ENCODE data around the gene UGCG. TPM values are rescaled to one million over a fixed set of nuclear protein-coding genes. Genes with fewer than 3 reads are reported as not detected.
"Not testable (repeated sequence)": the region's sequence is repeated elsewhere in the genome, so short reads cannot be mapped to it uniquely, and the experiment has no call there.

UGCG gene
- total RNA-seq, 1 experiment from 2014 or later = 23.1 TPM

GRCh38 chr9:111943746-111944145 is 47.1 kb downstream of the UGCG start:
- no peak for DNase-seq (ENCODE audit: low spot score)
- H3K4me3 ChIP-seq (ENCODE audit: low read depth, low read length, poor library complexity, severe bottlenecking) = no peak overlapping the region
- peaks cover 2% of the 10 kb centered on the region for H3K4me1 ChIP-seq (ENCODE audit: insufficient read depth, low read length, poor library complexity, severe bottlenecking)
- CTCF ChIA-PET = no interaction called here
- TF ChIP-seq CTCF (conservative IDR thresholded peaks at IDR 0.05; ENCODE audit: low read depth, low read length) = no peak
- TF ChIP-seq EZH2 (IDR thresholded peaks at IDR 0.05; ENCODE audit: borderline replicate concordance, low read depth, low read length, poor library complexity, severe bottlenecking) = no peak
- intact Hi-C loops (cut with micrococcal nuclease; ENCODE audit: unreplicated experiment) = no loop called here
- H3K9me3 ChIP-seq (ENCODE audit: low read depth, low read length, poor library complexity, severe bottlenecking) = no peaks in the 10 kb centered on the region
- POLR2A ChIA-PET (ENCODE audit: low non-redundant PET) = no interaction called here
- no TSS peak for BruUV-seq (replicated peaks)
- H3K27me3 ChIP-seq (replicated peaks; ENCODE audit: insufficient read depth, low read depth, low read length, poor library complexity) = no peaks in the 10 kb centered on the region
- H3K36me3 ChIP-seq (ENCODE audit: insufficient read depth, low read length, poor library complexity, severe bottlenecking) = no peaks in the 10 kb centered on the region
- no peak overlapping the region for H3K27ac ChIP-seq (ENCODE audit: low read depth, low read length, poor library complexity, severe bottlenecking)

- BruUV-seq (replicated peaks) = no TSS peak
- Histone ChIP-seq H3K9me3 (ENCODE audit: low read depth, low read length, poor library complexity, severe bottlenecking) (no peaks in the 10 kb centered on the region), H3K27me3 (replicated peaks; ENCODE audit: insufficient read depth, low read depth, low read length, poor library complexity) (no peaks in the 10 kb centered on the region), H3K36me3 (ENCODE audit: insufficient read depth, low read length, poor library complexity, severe bottlenecking) (no peaks in the 10 kb centered on the region), H3K4me3 (ENCODE audit: low read depth, low read length, poor library complexity, severe bottlenecking) (no peak overlapping the region), H3K27ac (ENCODE audit: low read depth, low read length, poor library complexity, severe bottlenecking) (no peak overlapping the region), H3K4me1 (ENCODE audit: insufficient read depth, low read length, poor library complexity, severe bottlenecking) (no peaks in the 10 kb centered on the region)
- CTCF ChIA-PET = no interaction called here
- no peak for TF ChIP-seq CTCF (conservative IDR thresholded peaks at IDR 0.05; ENCODE audit: low read depth, low read length)
- intact Hi-C loops (cut with micrococcal nuclease; ENCODE audit: unreplicated experiment) = no loop called here
- POLR2A ChIA-PET (ENCODE audit: low non-redundant PET) = no interaction called here
- DNase-seq (ENCODE audit: low spot score) = no peak
Measured at GRCh38 chr9:111944241-111944866, 47.7 kb downstream of the UGCG start.

GRCh38 chr9:111945216-111945615 is 48.6 kb downstream of the UGCG start:
- CTCF ChIA-PET = no interaction called here
- Histone ChIP-seq H3K36me3 (ENCODE audit: insufficient read depth, low read length, poor library complexity, severe bottlenecking) (no peaks in the 10 kb centered on the region), H3K4me1 (ENCODE audit: insufficient read depth, low read length, poor library complexity, severe bottlenecking) (no peaks in the 10 kb centered on the region), H3K27me3 (replicated peaks; ENCODE audit: insufficient read depth, low read depth, low read length, poor library complexity) (no peaks in the 10 kb centered on the region), H3K27ac (ENCODE audit: low read depth, low read length, poor library complexity, severe bottlenecking) (no peak overlapping the region), H3K4me3 (ENCODE audit: low read depth, low read length, poor library complexity, severe bottlenecking) (no peak overlapping the region), H3K9me3 (ENCODE audit: low read depth, low read length, poor library complexity, severe bottlenecking) (no peaks in the 10 kb centered on the region)
- DNase-seq (ENCODE audit: low spot score) = no peak
- POLR2A ChIA-PET (ENCODE audit: low non-redundant PET) = no interaction called here
- intact Hi-C loops (cut with micrococcal nuclease; ENCODE audit: unreplicated experiment) = no loop called here
- TF ChIP-seq CTCF (conservative IDR thresholded peaks at IDR 0.05; ENCODE audit: low read depth, low read length) (no peak), EZH2 (IDR thresholded peaks at IDR 0.05; ENCODE audit: borderline replicate concordance, low read depth, low read length, poor library complexity, severe bottlenecking) (no peak)
- BruUV-seq (replicated peaks) = no TSS peak

- H3K9me3 ChIP-seq (ENCODE audit: low read depth, low read length, poor library complexity, severe bottlenecking); H3K27ac ChIP-seq (ENCODE audit: low read depth, low read length, poor library complexity, severe bottlenecking); H3K27me3 ChIP-seq (replicated peaks; ENCODE audit: insufficient read depth, low read depth, low read length, poor library complexity); DNase-seq (ENCODE audit: low spot score); H3K4me3 ChIP-seq (ENCODE audit: low read depth, low read length, poor library complexity, severe bottlenecking); H3K36me3 ChIP-seq (ENCODE audit: insufficient read depth, low read length, poor library complexity, severe bottlenecking); BruUV-seq (replicated peaks); H3K4me1 ChIP-seq (ENCODE audit: insufficient read depth, low read length, poor library complexity, severe bottlenecking); intact Hi-C loops (cut with micrococcal nuclease; ENCODE audit: unreplicated experiment); CTCF ChIA-PET: not testable (repeated sequence)
- POLR2A ChIA-PET (ENCODE audit: low non-redundant PET) = interaction anchor here (0.6 kb wide), 1 partner anchor 326 kb away, joined by 3 read pairs; no protein-coding TSS in a partner anchor
Measured at GRCh38 chr9:111948109-111948508, 51.5 kb downstream of the UGCG start.

Data from A673 (cell line).